Measurements from ENCODE around the gene CDPF1.

GRCh38 chr22:46225631-46226030, 24.5 kb downstream of the CDPF1 start:
- TF ChIP-seq POLR2A (IDR thresholded peaks at IDR 0.05) = no peak
- TF ChIP-seq CTCF (IDR thresholded peaks at IDR 0.05) = no peak
